Measurements from ENCODE around the gene NLRX1. TPM values are rescaled to one million over a fixed set of nuclear protein-coding genes. Genes with fewer than 3 reads are reported as not detected.
"Not testable (repeated sequence)": the region's sequence is repeated elsewhere in the genome, so short reads cannot be mapped to it uniquely, and the experiment has no call there.

Gene NLRX1
- total RNA-seq, 1 experiment from 2014 or later, result 21.4 TPM

DNA sequence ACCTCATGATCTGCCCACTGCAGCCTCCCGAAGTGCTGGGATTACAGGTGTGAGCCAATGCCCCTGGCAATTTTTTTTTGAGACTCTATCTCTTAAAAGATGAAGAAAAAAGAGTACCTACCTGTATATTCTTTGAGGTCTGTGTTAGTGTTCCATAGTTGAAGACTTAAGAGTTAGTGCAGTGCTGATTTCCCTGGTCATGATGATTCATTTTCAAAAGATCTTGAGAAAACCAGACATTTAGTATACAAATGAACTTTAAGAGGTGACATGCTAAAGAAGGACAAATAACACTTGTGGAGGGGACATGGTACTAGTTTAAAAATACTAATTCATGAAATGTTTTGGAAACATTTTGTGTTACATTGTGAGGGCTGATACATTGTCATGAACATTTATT is 55.3 kb downstream of the NLRX1 start:
- no peak overlapping the region for H3K4me3 ChIP-seq (replicated peaks in 1 of 2; ENCODE audit: low read depth in 1 of 2, low read length in 2 of 2)
- H2AFZ ChIP-seq (ENCODE audit: low read depth, low read length, poor library complexity, severe bottlenecking), result no peak overlapping the region
- H3K79me2 ChIP-seq (ENCODE audit: insufficient read depth, low read length), result peaks cover 71% of the 10 kb centered on the region
- POLR2A ChIA-PET, result no interaction called here
- H3K27ac ChIP-seq (ENCODE audit: low read depth, low read length), result no peak overlapping the region
- H3K9me3 ChIP-seq (ENCODE audit: control insufficient read depth in 1 of 2, insufficient read depth in 1 of 2, low read depth in 1 of 2, low read length in 2 of 2), result no peaks in the 10 kb centered on the region
- intact Hi-C loops (cut with micrococcal nuclease), result no loop called here
- no peak for TF ChIP-seq RAD21 (IDR thresholded peaks at IDR 0.05; ENCODE audit: low read depth)
- TF ChIP-seq POLR2A (IDR thresholded peaks at IDR 0.05; ENCODE audit: borderline replicate concordance, extremely low read depth, insufficient read depth, insufficient read length), result no peak
- TF ChIP-seq CBX3 (IDR thresholded peaks at IDR 0.05; ENCODE audit: low read depth), result no peak
- TF ChIP-seq, protein P1, sequence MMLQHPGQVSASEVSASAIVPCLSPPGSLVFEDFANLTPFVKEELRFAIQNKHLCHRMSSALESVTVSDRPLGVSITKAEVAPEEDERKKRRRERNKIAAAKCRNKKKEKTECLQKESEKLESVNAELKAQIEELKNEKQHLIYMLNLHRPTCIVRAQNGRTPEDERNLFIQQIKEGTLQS (IDR thresholded peaks at IDR 0.05), result no peak
- TF ChIP-seq EZH2 (IDR thresholded peaks at IDR 0.05), result no peak
- TF ChIP-seq, protein P2, sequence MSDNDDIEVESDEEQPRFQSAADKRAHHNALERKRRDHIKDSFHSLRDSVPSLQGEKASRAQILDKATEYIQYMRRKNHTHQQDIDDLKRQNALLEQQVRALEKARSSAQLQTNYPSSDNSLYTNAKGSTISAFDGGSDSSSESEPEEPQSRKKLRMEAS (IDR thresholded peaks at IDR 0.05), result no peak
- TF ChIP-seq SP1 (IDR thresholded peaks at IDR 0.05; ENCODE audit: low read depth), result no peak
- no peak for TF ChIP-seq POLR2AphosphoS5 (IDR thresholded peaks at IDR 0.05; ENCODE audit: low read depth, low read length)
- TF ChIP-seq, protein P3, sequence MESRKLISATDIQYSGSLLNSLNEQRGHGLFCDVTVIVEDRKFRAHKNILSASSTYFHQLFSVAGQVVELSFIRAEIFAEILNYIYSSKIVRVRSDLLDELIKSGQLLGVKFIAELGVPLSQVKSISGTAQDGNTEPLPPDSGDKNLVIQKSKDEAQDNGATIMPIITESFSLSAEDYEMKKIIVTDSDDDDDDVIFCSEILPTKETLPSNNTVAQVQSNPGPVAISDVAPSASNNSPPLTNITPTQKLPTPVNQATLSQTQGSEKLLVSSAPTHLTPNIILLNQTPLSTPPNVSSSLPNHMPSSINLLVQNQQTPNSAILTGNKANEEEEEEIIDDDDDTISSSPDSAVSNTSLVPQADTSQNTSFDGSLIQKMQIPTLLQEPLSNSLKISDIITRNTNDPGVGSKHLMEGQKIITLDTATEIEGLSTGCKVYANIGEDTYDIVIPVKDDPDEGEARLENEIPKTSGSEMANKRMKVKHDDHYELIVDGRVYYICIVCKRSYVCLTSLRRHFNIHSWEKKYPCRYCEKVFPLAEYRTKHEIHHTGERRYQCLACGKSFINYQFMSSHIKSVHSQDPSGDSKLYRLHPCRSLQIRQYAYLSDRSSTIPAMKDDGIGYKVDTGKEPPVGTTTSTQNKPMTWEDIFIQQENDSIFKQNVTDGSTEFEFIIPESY (IDR thresholded peaks at IDR 0.05; ENCODE audit: extremely low read depth, insufficient replicate concordance, low read length), result no peak
- TF ChIP-seq, protein P4, sequence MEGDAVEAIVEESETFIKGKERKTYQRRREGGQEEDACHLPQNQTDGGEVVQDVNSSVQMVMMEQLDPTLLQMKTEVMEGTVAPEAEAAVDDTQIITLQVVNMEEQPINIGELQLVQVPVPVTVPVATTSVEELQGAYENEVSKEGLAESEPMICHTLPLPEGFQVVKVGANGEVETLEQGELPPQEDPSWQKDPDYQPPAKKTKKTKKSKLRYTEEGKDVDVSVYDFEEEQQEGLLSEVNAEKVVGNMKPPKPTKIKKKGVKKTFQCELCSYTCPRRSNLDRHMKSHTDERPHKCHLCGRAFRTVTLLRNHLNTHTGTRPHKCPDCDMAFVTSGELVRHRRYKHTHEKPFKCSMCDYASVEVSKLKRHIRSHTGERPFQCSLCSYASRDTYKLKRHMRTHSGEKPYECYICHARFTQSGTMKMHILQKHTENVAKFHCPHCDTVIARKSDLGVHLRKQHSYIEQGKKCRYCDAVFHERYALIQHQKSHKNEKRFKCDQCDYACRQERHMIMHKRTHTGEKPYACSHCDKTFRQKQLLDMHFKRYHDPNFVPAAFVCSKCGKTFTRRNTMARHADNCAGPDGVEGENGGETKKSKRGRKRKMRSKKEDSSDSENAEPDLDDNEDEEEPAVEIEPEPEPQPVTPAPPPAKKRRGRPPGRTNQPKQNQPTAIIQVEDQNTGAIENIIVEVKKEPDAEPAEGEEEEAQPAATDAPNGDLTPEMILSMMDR (IDR thresholded peaks at IDR 0.05 in 2 of 3, conservative IDR thresholded peaks at IDR 0.05 in 1 of 3; ENCODE audit: borderline replicate concordance in 1 of 3, insufficient read depth in 1 of 3, low read depth in 2 of 3, low read length in 2 of 3), result no peak
- TF ChIP-seq ELF1 (IDR thresholded peaks at IDR 0.05; ENCODE audit: borderline replicate concordance, low read depth), result no peak
- TF ChIP-seq JUND (IDR thresholded peaks at IDR 0.05), result no peak
- TF ChIP-seq SRF (IDR thresholded peaks at IDR 0.05; ENCODE audit: low read depth), result no peak
- no peak for TF ChIP-seq ZNF274 (IDR thresholded peaks at IDR 0.05; ENCODE audit: low read depth, low read length)
- no TSS peak for BruUV-seq (replicated peaks)
- H3K4me2 ChIP-seq (ENCODE audit: low read length), result no peak overlapping the region
- RAD21 ChIA-PET (ENCODE audit: low non-redundant PET in 1 of 2, low total read pairs in 2 of 2, uncharacterized antibody in 2 of 2, unreplicated experiment in 2 of 2), result no interaction called here
- no peaks in the 10 kb centered on the region for H3K36me3 ChIP-seq (ENCODE audit: control insufficient read depth in 1 of 2, insufficient read depth in 2 of 2, low read length in 2 of 2)
- H3K9ac ChIP-seq (ENCODE audit: low read length), result no peak overlapping the region
- CTCF ChIA-PET, result no interaction called here
- no peaks in the 10 kb centered on the region for H3K9me2 ChIP-seq (ENCODE audit: insufficient read depth)
- no peaks in the 10 kb centered on the region for H3K27me3 ChIP-seq (ENCODE audit: insufficient read depth, low read length)
- peaks cover 6 to 12% of the 10 kb centered on the region in 2 experiments for H3K4me1 ChIP-seq (ENCODE audit: control insufficient read depth in 1 of 2, insufficient read depth in 2 of 2, low read length in 2 of 2)
- ATAC-seq, result no peak
- no peak for DNase-seq (ENCODE audit: low read depth, low spot score)
- no peaks in the 10 kb centered on the region for H4K20me1 ChIP-seq (ENCODE audit: insufficient read depth)

DNA sequence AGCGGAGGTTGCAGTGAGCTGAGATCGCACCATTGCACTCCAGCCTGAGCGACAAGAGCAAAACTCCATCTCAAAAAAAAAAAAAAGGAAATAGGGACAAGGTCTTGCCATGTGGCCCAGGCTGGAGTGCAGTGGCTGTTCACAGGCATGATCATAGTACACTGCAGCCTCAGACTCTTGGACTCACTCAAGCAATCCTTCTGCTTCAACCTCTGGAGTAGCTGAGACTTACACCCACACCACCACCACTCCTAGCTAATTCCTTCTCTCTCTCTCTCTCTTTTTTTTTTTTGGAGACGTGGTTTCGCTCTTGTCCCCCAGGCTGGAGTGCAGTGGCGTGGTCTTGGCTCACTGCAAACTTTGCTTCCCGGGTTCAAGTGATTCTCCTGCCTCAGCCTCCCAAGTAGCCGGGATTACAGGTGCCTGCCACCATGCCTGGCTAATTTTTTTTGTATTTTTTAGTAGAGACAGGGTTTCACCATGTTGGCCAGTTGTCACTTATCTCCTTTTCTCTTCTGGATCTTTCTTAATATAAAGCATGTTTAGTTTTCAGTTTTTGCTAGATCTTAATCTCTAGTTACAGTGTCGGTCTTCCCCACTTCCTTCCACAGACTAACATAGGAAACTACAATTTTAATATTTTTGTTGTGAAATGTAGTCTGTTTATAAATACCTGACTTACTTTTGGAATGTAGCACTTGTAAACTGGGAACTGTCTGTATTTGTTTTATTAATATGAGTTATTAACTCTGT is 60.2 kb downstream of the NLRX1 start:
- DNase-seq (ENCODE audit: low read depth, low spot score); ATAC-seq; BruUV-seq (replicated peaks); H3K9me2 ChIP-seq (ENCODE audit: insufficient read depth); H3K4me3 ChIP-seq (replicated peaks in 1 of 2; ENCODE audit: low read depth in 1 of 2, low read length in 2 of 2); H3K36me3 ChIP-seq (ENCODE audit: control insufficient read depth in 1 of 2, insufficient read depth in 2 of 2, low read length in 2 of 2); POLR2A ChIA-PET; H2AFZ ChIP-seq (ENCODE audit: low read depth, low read length, poor library complexity, severe bottlenecking); H3K9ac ChIP-seq (ENCODE audit: low read length); H3K27me3 ChIP-seq (ENCODE audit: insufficient read depth, low read length); H4K20me1 ChIP-seq (ENCODE audit: insufficient read depth); H3K4me2 ChIP-seq (ENCODE audit: low read length); intact Hi-C loops (cut with micrococcal nuclease); H3K27ac ChIP-seq (ENCODE audit: low read depth, low read length); H3K9me3 ChIP-seq (ENCODE audit: control insufficient read depth in 1 of 2, insufficient read depth in 1 of 2, low read depth in 1 of 2, low read length in 2 of 2); H3K4me1 ChIP-seq (ENCODE audit: control insufficient read depth in 1 of 2, insufficient read depth in 2 of 2, low read length in 2 of 2): not testable (repeated sequence)
- peaks cover 65% of the 10 kb centered on the region for H3K79me2 ChIP-seq (ENCODE audit: insufficient read depth, low read length)
- ChIA-PET CTCF (interaction anchor here (1.1 kb wide), 1 partner anchor 110 kb away, joined by 3 read pairs; no protein-coding TSS in a partner anchor), RAD21 (ENCODE audit: low non-redundant PET in 1 of 2, low total read pairs in 2 of 2, uncharacterized antibody in 2 of 2, unreplicated experiment in 2 of 2) (interaction anchor here in 1 of 2 experiments (0.5 kb wide), 1 partner anchor 162 kb away, joined by 7 read pairs; no protein-coding TSS in a partner anchor)

Data from HCT116 (cell line).